Suprapubic skin (tissue), 4 donors: ENCODE results near the gene DNAJC1. TPM values are rescaled to one million over a fixed set of nuclear protein-coding genes. Genes with fewer than 3 reads are reported as not detected.

Experiments
- DNase-seq, 2 donors: peaks; one replicate each; pipeline ENCODE4 v3.0.0-alpha.2; 2019; ENCODE audit warnings: low spot score in 2 of 2
- H3K27ac ChIP-seq: fragments of 200-600 bp; sonication (generic); one replicate; pipeline ENCODE4 v1.5.1; 2019
- H3K27me3 ChIP-seq: fragments of 200-600 bp; sonication (generic); one replicate; pipeline ENCODE4 v1.5.1; 2019
- H3K36me3 ChIP-seq: fragments of 200-600 bp; sonication (generic); one replicate; pipeline ENCODE4 v1.5.1; 2019
- H3K4me1 ChIP-seq: fragments of 200-600 bp; sonication (generic); one replicate; pipeline ENCODE4 v1.5.1; 2019
- H3K4me3 ChIP-seq: fragments of 200-600 bp; sonication (generic); one replicate; pipeline ENCODE4 v1.5.1; 2019; ENCODE audit warnings: mild to moderate bottlenecking
- H3K9me3 ChIP-seq: fragments of 200-600 bp; sonication (generic); one replicate; pipeline ENCODE4 v1.5.1; 2019
- CTCF ChIP-seq, 2 donors: fragments of 200-600 bp in 1 of 2; fragments of 450-650 bp in 1 of 2; sonication (generic) in 1 of 2; IDR thresholded peaks; one replicate each; pipeline ENCODE4 v1.5.1; 2016 to 2019; ENCODE audit warnings: antibody characterized with exemption in 2 of 2, mild to moderate bottlenecking in 1 of 2, moderate library complexity in 1 of 2
- EP300 ChIP-seq: sonication (generic); formaldehyde crosslinking; IDR thresholded peaks from one replicate; pipeline ENCODE4 v1.6.1; 2017; ENCODE audit warnings: antibody characterized with exemption
- POLR2A ChIP-seq, 2 donors: fragments of 450-650 bp; IDR thresholded peaks; one replicate each; pipeline ENCODE4 v1.6.1; 2017; ENCODE audit warnings: antibody characterized with exemption in 2 of 2, mild to moderate bottlenecking in 2 of 2, moderate library complexity in 2 of 2
- POLR2AphosphoS5 ChIP-seq, 3 donors: sonication (generic); formaldehyde crosslinking; IDR thresholded peaks; one replicate each; pipeline ENCODE4 v1.6.1; 2017; ENCODE audit warnings: antibody characterized with exemption in 3 of 3
- WGBS: methylation state at CpG from one replicate; pipeline ENCODE4 v1.1.5; 2018; 5-methylcytosine and 5-hydroxymethylcytosine counted together
- total RNA-seq, 4 donors: library from RNA; depleted of rRNA; stranded (reverse); fragments of >200 nt; gene quantifications; one replicate each; pipeline ENCODE4 v1.1.0, GENCODE V29; 2016

Gene DNAJC1
- total RNA-seq, 4 donors from 2014 or later: 30.6 to 70.0 (median 61.0) TPM

- H3K9me3 ChIP-seq: no peaks in the 10 kb centered on the region
- H3K36me3 ChIP-seq: peaks cover 19% of the 10 kb centered on the region
- H3K4me1 ChIP-seq: no peaks in the 10 kb centered on the region
- no peak overlapping the region for H3K27ac ChIP-seq
- H3K4me3 ChIP-seq: no peak overlapping the region
- TF ChIP-seq POLR2AphosphoS5 (IDR thresholded peaks at IDR 0.05) (no peak), EP300 (no peak)
- DNase-seq: no peak
- H3K27me3 ChIP-seq: no peaks in the 10 kb centered on the region
- 80% methylated on average over 10 of the region's 10 CpGs for WGBS
These were observed 249.0 kb downstream of the DNAJC1 start for GRCh38 chr10:21754410-21755011.

- Histone ChIP-seq H3K27ac (no peak overlapping the region), H3K36me3 (peaks cover 12% of the 10 kb centered on the region), H3K4me1 (no peaks in the 10 kb centered on the region), H3K4me3 (no peak overlapping the region), H3K9me3 (no peaks in the 10 kb centered on the region), H3K27me3 (no peaks in the 10 kb centered on the region)
- WGBS: 89% methylated on average over 16 of the region's 18 CpGs
- TF ChIP-seq POLR2AphosphoS5 (IDR thresholded peaks at IDR 0.05) (no peak), EP300 (no peak), POLR2A (IDR thresholded peaks at IDR 0.05) (no peak), CTCF (IDR thresholded peaks at IDR 0.05) (no peak)
- DNase-seq: no peak
These were observed 249.8 kb downstream of the DNAJC1 start for GRCh38 chr10:21753497-21754270.

DNA sequence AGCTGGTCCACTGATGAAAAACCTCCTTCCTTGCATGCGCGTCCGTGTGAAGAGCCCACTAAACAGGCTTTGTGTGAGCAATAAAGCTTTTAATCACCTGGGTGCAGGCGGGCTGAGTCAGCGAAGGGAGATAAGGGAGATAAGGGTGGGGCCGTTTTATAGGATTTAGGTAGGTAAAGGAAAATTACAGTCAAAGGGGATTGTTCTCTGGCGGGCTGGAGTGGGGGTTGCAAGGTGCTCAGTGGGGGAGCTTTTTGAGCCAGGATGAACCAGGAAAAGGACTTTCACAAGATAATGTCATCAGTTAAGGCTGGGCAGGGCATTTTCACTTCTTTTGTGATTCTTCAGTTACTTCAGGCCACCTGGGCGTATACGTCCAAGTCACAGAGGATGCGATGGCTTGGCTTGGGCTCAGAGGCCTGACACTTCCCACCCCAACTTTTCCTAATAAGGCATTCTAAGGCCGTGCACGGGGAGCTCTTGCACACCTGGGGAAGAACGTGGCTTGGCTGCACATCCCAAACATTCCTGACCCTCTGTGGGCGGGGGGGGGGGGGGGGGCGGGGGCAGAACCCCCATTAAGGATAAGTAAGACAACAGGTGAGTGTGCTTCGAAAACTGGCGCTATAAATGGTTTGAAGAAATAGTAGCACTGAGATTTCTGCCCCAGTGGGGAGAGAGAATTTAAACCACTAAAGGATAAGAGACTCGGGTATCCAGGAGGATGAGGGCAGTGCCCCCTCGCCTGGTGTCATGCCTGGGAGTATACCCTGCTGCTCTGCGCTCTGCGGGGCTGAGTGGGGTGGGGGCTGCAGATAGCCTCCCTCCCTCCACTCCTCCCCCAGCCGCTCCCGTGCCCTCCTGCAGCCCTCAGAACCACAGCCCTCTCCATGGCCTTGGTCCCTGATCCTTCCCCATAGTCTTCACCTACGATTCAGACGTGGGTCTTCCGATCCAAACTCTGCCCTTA lies 251.9 kb downstream of the DNAJC1 start:
- WGBS: 66% methylated on average over 25 of the region's 26 CpGs
- H3K36me3 ChIP-seq: peaks cover 3% of the 10 kb centered on the region
- H3K27me3 ChIP-seq: no peaks in the 10 kb centered on the region
- H3K27ac ChIP-seq: no peak overlapping the region
- no peaks in the 10 kb centered on the region for H3K4me1 ChIP-seq
- no peak for TF ChIP-seq EP300
- no peak for TF ChIP-seq CTCF (IDR thresholded peaks at IDR 0.05)
- no peak for TF ChIP-seq POLR2A (IDR thresholded peaks at IDR 0.05)
- H3K9me3 ChIP-seq: no peaks in the 10 kb centered on the region
- no peak overlapping the region for H3K4me3 ChIP-seq
- DNase-seq: no peak

DNA sequence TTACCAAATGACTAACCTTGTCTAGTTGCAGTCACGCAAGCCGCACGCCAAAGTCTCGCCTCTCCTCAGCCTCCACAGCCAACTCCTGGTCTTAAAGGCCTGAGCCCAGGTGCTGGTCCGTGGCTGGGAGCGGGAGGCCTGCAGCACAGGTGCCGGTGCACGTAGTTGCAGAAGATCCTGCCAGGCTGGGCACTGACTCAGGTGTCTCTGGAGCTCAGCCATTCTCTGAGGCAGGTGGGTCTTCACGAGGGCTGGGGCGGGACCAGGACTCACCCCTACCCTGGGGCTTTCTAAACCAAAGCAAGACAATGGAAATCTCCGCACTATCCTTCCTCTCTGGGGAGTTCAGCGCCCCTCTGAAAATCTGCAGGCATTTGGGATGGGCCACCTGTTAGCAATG lies 253.1 kb downstream of the DNAJC1 start:
- WGBS: 64% methylated on average over 12 of the region's 12 CpGs
- DNase-seq: no peak
- Histone ChIP-seq H3K27ac (no peak overlapping the region), H3K27me3 (no peaks in the 10 kb centered on the region), H3K4me3 (no peak overlapping the region), H3K4me1 (no peaks in the 10 kb centered on the region), H3K9me3 (no peaks in the 10 kb centered on the region), H3K36me3 (peaks cover 3% of the 10 kb centered on the region)
- TF ChIP-seq EP300: no peak
- no peak for TF ChIP-seq POLR2A (IDR thresholded peaks at IDR 0.05)
- no peak for TF ChIP-seq POLR2AphosphoS5 (IDR thresholded peaks at IDR 0.05)
- TF ChIP-seq CTCF (IDR thresholded peaks at IDR 0.05): no peak

- H3K36me3 ChIP-seq: peaks cover 3% of the 10 kb centered on the region
- H3K4me1 ChIP-seq: no peaks in the 10 kb centered on the region
- H3K27ac ChIP-seq: no peak overlapping the region
- H3K9me3 ChIP-seq: no peaks in the 10 kb centered on the region
- H3K4me3 ChIP-seq: no peak overlapping the region
- DNase-seq: no peak
- WGBS: 71% methylated on average over 3 of the region's 3 CpGs
- no peaks in the 10 kb centered on the region for H3K27me3 ChIP-seq
- TF ChIP-seq POLR2A (IDR thresholded peaks at IDR 0.05) (no peak), CTCF (IDR thresholded peaks at IDR 0.05) (no peak), EP300 (no peak), POLR2AphosphoS5 (IDR thresholded peaks at IDR 0.05) (no peak)
These were observed 253.7 kb downstream of the DNAJC1 start for GRCh38 chr10:21749788-21750187.
